Testis (tissue), 3 donors: Measurements from ENCODE around the gene TMEM87B. TPM values are rescaled to one million over a fixed set of nuclear protein-coding genes. Genes with fewer than 3 reads are reported as not detected.

Experiments
- DNase-seq: peaks from one replicate; pipeline ENCODE4 v3.0.0-alpha.2; 2019
- H3K27ac ChIP-seq, 2 donors: fragments of 200-600 bp; sonication (generic); one replicate each; pipeline ENCODE4 v1.5.1; 2019
- H3K27me3 ChIP-seq: fragments of 200-600 bp; sonication (generic); one replicate; pipeline ENCODE4 v1.5.1; 2019
- H3K36me3 ChIP-seq: fragments of 200-600 bp; sonication (generic); one replicate; pipeline ENCODE4 v1.5.1; 2017; ENCODE audit warnings: low read depth; ENCODE audit errors: missing control alignments
- H3K4me1 ChIP-seq: fragments of 200-600 bp; sonication (generic); one replicate; pipeline ENCODE4 v1.5.1; 2019
- H3K4me3 ChIP-seq, 2 donors: fragments of 200-600 bp; sonication (generic); one replicate each; pipeline ENCODE4 v1.5.1; 2017 to 2019
- H3K9me3 ChIP-seq: fragments of 200-600 bp; sonication (generic); one replicate; pipeline ENCODE4 v1.5.1; 2017
- POLR2A ChIP-seq: fragments of 450-650 bp; IDR thresholded peaks from one replicate; pipeline ENCODE4 v1.6.1; 2017; ENCODE audit warnings: antibody characterized with exemption, mild to moderate bottlenecking, moderate library complexity
- WGBS, 2 donors: methylation state at CpG; one replicate each; pipeline ENCODE4 v1.1.5; 2018; 5-methylcytosine and 5-hydroxymethylcytosine counted together
- intact Hi-C: fragments of 100-400 bp; cut with DNase I; formaldehyde crosslinking; loops from one replicate; pipeline ENCODE4 v1.15.1; 2023; ENCODE audit warnings: low total_unique reads
- polyA plus RNA-seq: library from polyadenylated mRNA; stranded (reverse); fragments of 350-450 nt; fragmentation: Illumina TruSeq; extraction: RNeasy Lipid Tissue Mini Kit (QIAGEN cat#74804); gene quantifications from one replicate; pipeline ENCODE4 v1.2.3, GENCODE V29; 2014; ENCODE audit warnings: low read depth, low replicate concordance; ENCODE audit not compliant: insufficient read depth
- total RNA-seq, 2 donors: library from RNA; depleted of rRNA; stranded (reverse); fragments of >200 nt; gene quantifications; one replicate each; pipeline ENCODE4 v1.2.3, GENCODE V29; 2016
- TF ChIP-seq, protein P1 (sequence below), 3 experiments: fragments of 450-650 bp in 2 of 3; fragments of 200-600 bp in 1 of 3; sonication (generic) in 1 of 3; IDR thresholded peaks; one replicate each; pipeline ENCODE4 v1.5.1; 2016 to 2019; ENCODE audit warnings: antibody characterized with exemption in 3 of 3, mild to moderate bottlenecking in 2 of 3, moderate library complexity in 1 of 3

Gene TMEM87B
- total and polyA plus RNA-seq, 3 donors from 2014 or later = 12.9 to 22.6 (median 13.2) TPM

DNA sequence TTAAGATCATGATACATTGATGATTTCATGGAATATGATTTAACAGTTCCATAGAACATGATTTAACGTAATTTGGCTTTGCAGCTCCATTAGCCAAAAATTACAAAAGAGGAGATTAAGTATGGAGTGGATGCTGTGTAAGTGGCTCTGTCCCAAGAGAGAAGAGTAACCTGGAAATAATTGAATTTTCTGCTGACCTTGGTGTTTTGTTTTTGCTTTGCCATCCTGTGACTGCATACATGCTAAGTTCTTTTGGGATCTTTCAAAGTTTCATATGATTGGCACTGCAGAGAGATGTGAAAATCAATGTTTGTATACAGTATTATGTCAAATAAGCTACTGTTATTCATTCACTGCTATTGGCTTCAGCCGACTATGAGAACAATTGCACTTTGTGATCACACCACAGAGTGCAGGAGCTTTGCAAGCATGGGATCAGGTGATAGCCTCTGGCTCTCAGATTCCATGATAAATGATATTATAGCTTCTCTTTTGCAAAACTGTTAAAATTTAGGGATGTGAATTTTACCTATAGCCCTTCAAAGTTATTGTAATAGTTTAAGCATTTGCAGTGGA lies 46.1 kb upstream of the TMEM87B start:
- H3K36me3 ChIP-seq = no peaks in the 10 kb centered on the region

DNA sequence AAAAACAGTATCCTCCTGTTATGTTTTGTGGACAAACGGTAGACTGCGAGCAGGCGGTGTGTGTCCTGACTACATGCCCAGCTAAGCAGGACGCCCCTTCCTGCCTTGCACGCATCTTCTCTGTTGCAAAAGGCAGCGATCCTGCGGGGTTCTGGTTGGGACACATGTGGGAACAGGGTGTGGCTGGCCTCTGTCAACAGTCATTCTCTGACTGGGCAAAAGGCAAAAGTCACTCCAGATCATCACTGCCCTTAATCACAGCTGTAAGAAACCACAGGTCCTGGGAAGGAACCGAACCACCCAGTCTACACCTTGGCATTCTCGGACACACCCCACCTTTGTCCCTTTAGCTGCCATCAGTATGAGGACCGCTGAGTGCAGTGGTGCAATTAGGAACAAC lies 44.3 kb upstream of the TMEM87B start:
- no peak for TF ChIP-seq POLR2A
- Histone ChIP-seq H3K4me3 (no peak overlapping the region), H3K27me3 (no peaks in the 10 kb centered on the region), H3K9me3 (no peaks in the 10 kb centered on the region), H3K4me1 (peaks cover 8% of the 10 kb centered on the region), H3K36me3 (no peaks in the 10 kb centered on the region), H3K27ac (no peak overlapping the region)
- intact Hi-C loops = no loop called here
- 70 to 75% methylated on average over 4 to 10 of the region's 10 CpGs for WGBS, 2 donors
- peak; percentile 40 for DNase-seq

More for the DNA sequence above, 46.1 kb upstream of the TMEM87B start:
- intact Hi-C loops = no loop called here
- no peak for DNase-seq
- Histone ChIP-seq H3K27ac (no peak overlapping the region), H3K9me3 (no peaks in the 10 kb centered on the region), H3K4me3 (no peak overlapping the region), H3K27me3 (no peaks in the 10 kb centered on the region), H3K4me1 (peaks cover 3% of the 10 kb centered on the region)
- WGBS, 2 donors = 75 to 87% methylated on average over 2 of the region's 2 CpGs
- TF ChIP-seq, protein P1, sequence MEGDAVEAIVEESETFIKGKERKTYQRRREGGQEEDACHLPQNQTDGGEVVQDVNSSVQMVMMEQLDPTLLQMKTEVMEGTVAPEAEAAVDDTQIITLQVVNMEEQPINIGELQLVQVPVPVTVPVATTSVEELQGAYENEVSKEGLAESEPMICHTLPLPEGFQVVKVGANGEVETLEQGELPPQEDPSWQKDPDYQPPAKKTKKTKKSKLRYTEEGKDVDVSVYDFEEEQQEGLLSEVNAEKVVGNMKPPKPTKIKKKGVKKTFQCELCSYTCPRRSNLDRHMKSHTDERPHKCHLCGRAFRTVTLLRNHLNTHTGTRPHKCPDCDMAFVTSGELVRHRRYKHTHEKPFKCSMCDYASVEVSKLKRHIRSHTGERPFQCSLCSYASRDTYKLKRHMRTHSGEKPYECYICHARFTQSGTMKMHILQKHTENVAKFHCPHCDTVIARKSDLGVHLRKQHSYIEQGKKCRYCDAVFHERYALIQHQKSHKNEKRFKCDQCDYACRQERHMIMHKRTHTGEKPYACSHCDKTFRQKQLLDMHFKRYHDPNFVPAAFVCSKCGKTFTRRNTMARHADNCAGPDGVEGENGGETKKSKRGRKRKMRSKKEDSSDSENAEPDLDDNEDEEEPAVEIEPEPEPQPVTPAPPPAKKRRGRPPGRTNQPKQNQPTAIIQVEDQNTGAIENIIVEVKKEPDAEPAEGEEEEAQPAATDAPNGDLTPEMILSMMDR (IDR thresholded peaks at IDR 0.05) = no peak
- no peak for TF ChIP-seq POLR2A

DNA sequence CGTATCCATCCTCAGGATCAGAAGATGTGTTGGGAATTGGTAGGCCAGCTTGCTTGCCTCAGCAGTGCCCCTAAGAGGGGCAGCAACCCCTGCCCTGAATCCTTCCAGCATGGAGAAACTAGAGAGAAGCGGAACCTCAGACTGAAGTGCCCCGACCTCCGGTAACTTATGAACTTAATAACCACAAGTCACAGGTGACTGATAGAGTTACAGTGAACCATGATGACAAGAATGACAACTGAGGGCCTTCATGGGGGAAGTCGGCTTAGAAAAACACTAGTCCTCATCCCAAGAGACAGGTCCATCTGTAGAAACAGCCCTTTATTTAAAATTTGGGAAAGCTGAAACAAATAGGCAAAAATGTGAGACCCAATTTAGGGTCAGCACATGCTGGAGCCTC lies 42.5 kb upstream of the TMEM87B start:
- no peaks in the 10 kb centered on the region for H3K9me3 ChIP-seq
- H3K27me3 ChIP-seq = no peaks in the 10 kb centered on the region
- DNase-seq = no peak
- intact Hi-C loops = no loop called here
- no peak overlapping the region for H3K4me3 ChIP-seq
- H3K36me3 ChIP-seq = no peaks in the 10 kb centered on the region
- peaks cover 16% of the 10 kb centered on the region for H3K4me1 ChIP-seq
- 72 to 83% methylated on average over 4 to 5 of the region's 5 CpGs for WGBS, 2 donors
- TF ChIP-seq, protein P1 (IDR thresholded peaks at IDR 0.05) = no peak
- TF ChIP-seq POLR2A = no peak
- H3K27ac ChIP-seq = no peak overlapping the region

DNA sequence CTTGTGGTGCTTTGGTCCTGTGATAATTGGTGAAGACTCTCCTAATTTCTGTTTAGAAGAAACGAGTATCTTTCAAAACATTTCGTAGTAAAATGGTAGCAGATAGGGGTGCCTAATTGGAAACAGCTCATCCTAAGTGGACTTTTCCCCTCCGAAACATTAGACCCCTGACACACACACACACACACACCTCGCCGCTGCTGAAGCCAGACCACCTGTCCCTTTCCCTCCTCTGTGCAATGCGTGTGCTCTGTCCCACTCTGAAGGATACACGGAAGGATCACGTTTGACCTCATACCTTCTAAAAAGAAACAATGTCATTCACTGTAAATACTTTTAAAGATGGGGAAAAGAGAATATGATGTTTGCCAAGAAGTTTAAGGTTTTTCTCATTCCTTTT lies 36.2 kb upstream of the TMEM87B start:
- intact Hi-C loops = no loop called here
- no peak overlapping the region for H3K27ac ChIP-seq
- H3K36me3 ChIP-seq = no peaks in the 10 kb centered on the region
- H3K27me3 ChIP-seq = no peaks in the 10 kb centered on the region
- 91 to 93% methylated on average over 8 of the region's 8 CpGs for WGBS, 2 donors
- peaks cover 16% of the 10 kb centered on the region for H3K4me1 ChIP-seq
- no peak overlapping the region for H3K4me3 ChIP-seq
- TF ChIP-seq, protein P1 (IDR thresholded peaks at IDR 0.05) = no peak
- TF ChIP-seq POLR2A = no peak
- no peaks in the 10 kb centered on the region for H3K9me3 ChIP-seq
- no peak for DNase-seq

DNA sequence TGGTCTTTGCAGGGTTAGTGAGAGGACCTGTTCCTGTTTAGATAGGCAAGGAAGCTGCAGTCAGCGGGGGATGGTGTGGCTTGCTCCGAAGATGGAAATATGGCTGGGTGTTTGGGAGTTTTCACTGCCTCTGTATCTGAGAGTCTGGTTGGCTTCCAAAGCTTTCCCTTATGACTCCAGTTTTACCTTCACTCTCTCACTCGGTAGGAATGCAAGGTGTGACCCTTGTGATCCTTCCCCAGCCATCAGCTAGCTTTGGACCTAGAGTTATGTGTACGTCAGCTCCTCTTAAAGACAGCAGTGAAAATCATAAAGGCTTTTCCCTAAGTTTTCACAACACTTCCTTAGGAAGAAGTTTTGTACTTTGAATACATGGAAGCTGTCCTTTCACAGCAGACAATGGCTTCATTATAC lies 35.5 kb upstream of the TMEM87B start:
- H3K36me3 ChIP-seq = no peaks in the 10 kb centered on the region
- DNase-seq = no peak
- no peak overlapping the region for H3K27ac ChIP-seq
- WGBS, 2 donors = 82 to 87% methylated on average over 4 of the region's 4 CpGs
- TF ChIP-seq, protein P1 (IDR thresholded peaks at IDR 0.05) = no peak
- no peak for TF ChIP-seq POLR2A
- no peaks in the 10 kb centered on the region for H3K9me3 ChIP-seq
- intact Hi-C loops = no loop called here
- no peak overlapping the region for H3K4me3 ChIP-seq
- no peaks in the 10 kb centered on the region for H3K27me3 ChIP-seq
- H3K4me1 ChIP-seq = peaks cover 16% of the 10 kb centered on the region
